Endothelial cell (in vitro differentiated cells): ENCODE results near the gene IQCE. TPM values are rescaled to one million over a fixed set of nuclear protein-coding genes. Genes with fewer than 3 reads are reported as not detected.

Experiments used
- DNase-seq: peaks from one replicate; pipeline ENCODE4 v3.0.0; 2021; ENCODE audit warnings: low spot score
- H3K27ac Mint-ChIP-seq: one replicate; pipeline ENCODE4 v1.8.0; 2021; ENCODE audit warnings: mixed read lengths, inconsistent platforms; ENCODE audit not compliant: unreplicated experiment
- H3K27me3 Mint-ChIP-seq: one replicate; pipeline ENCODE4 v1.8.0; 2021; ENCODE audit warnings: mild to moderate bottlenecking, moderate library complexity, mixed read lengths, inconsistent platforms; ENCODE audit not compliant: unreplicated experiment
- H3K36me3 Mint-ChIP-seq: one replicate; pipeline ENCODE4 v1.8.0; 2021; ENCODE audit warnings: mild to moderate bottlenecking, low read depth, mixed read lengths, inconsistent platforms; ENCODE audit not compliant: unreplicated experiment
- H3K4me1 Mint-ChIP-seq: one replicate; pipeline ENCODE4 v1.8.0; 2021; ENCODE audit warnings: mild to moderate bottlenecking, mixed read lengths, inconsistent platforms; ENCODE audit not compliant: unreplicated experiment
- H3K4me3 Mint-ChIP-seq: one replicate; pipeline ENCODE4 v1.8.0; 2021; ENCODE audit warnings: mild to moderate bottlenecking, mixed read lengths, inconsistent platforms; ENCODE audit not compliant: unreplicated experiment
- H3K9me3 Mint-ChIP-seq: one replicate; pipeline ENCODE4 v1.8.0; 2021; ENCODE audit warnings: mixed read lengths, inconsistent platforms; ENCODE audit not compliant: unreplicated experiment
- total RNA-seq: library from RNA; stranded (reverse); fragmentation: NEBNext Ultra II Directional; extraction: Animal tissue kit (Norgen Biotek cat#: 25700); gene quantifications from one replicate; pipeline ENCODE4 v1.2.1, GENCODE V29; 2021; ENCODE audit not compliant: unreplicated experiment
- TF ChIP-seq, protein P1 (sequence below): fragments of 200-600 bp; sonication (generic); IDR thresholded peaks from one replicate; pipeline ENCODE4 v1.5.0; 2021; ENCODE audit warnings: antibody characterized with exemption; ENCODE audit not compliant: unreplicated experiment

The IQCE gene
- total RNA-seq, 1 donor from 2014 or later, result 9.6 TPM

DNA sequence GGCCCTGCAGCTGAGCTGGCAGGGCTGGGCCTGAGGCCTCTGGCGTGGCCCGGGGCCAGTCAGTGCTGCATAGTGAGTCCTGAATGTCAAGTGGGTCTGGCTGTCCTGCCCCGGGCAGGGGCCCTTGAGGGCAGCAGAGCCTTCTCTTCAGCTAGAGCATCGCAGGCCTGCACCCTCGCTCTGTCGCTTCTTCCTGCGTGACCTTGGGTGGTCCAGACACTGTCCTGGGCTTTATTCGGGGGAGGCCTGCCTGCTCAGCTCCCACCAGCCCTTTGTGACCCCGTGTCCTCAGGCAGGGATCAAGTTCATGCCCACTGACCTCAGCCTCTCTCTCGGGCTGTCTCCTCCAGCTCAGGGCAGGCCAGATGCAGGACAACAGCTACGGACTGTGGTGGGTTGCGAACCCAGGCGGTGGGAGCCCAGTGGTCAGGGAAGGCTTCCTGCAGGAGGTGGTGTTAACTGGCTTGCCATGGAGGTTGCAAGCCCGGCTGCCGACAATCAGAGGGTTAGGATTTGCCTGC, 76.4 kb downstream of the IQCE start:
- Mint-ChIP-seq H3K27ac (no peak overlapping the region), H3K4me1 (peaks cover 15% of the 10 kb centered on the region), H3K27me3 (peaks cover 13% of the 10 kb centered on the region), H3K4me3 (peak overlapping the region; percentile 42), H3K9me3 (no peaks in the 10 kb centered on the region), H3K36me3 (peaks cover 8% of the 10 kb centered on the region)
- DNase-seq, result no peak
- TF ChIP-seq, protein P1, sequence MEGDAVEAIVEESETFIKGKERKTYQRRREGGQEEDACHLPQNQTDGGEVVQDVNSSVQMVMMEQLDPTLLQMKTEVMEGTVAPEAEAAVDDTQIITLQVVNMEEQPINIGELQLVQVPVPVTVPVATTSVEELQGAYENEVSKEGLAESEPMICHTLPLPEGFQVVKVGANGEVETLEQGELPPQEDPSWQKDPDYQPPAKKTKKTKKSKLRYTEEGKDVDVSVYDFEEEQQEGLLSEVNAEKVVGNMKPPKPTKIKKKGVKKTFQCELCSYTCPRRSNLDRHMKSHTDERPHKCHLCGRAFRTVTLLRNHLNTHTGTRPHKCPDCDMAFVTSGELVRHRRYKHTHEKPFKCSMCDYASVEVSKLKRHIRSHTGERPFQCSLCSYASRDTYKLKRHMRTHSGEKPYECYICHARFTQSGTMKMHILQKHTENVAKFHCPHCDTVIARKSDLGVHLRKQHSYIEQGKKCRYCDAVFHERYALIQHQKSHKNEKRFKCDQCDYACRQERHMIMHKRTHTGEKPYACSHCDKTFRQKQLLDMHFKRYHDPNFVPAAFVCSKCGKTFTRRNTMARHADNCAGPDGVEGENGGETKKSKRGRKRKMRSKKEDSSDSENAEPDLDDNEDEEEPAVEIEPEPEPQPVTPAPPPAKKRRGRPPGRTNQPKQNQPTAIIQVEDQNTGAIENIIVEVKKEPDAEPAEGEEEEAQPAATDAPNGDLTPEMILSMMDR, result no peak

DNA sequence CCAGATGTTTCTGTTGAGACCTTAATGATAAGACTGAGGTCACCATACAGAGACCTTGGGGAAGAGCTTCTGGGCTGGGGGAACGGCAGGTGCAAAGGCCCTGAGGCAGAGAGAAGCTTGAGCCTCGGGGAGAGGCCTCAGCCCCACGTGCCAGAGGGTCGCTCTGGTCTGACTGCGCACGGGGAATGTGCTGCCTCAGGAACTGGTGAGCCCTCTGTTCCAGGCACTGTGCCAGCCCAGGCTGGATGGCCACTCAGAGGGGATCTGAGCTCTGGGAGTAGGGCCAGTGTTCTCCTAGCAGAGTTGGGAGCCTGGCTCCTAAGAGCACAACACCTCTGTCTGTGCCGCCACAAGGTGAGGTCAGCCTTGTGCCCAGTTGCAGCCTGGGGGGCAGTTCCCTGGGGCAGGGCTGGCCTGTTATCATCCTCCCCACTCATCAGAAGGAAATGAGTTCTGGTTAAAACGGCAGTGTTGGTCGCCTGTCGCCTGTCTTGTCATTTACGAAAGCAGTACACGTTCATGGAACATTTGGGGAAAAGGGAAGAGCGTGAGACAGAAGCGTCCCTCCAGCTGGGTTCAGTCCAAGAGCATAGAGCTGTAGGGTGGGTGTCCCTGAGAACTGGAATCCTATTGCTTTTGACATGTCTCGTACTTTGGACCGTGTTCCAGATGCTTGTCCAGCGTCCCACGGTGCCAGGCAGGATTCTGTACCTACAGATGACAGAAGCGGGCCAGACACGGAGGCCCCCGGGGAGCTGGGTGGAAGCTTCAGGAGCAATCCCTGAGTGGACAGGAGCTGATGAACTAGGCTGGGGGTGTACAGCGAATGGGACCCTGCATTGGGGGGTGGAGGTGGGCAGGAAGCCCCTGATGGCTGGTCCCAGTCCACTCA, 77.3 kb downstream of the IQCE start:
- peak overlapping the region; percentile 57 for H3K4me3 Mint-ChIP-seq
- TF ChIP-seq, protein P1, result no peak
- peaks cover 14% of the 10 kb centered on the region for H3K4me1 Mint-ChIP-seq
- DNase-seq, result no peak
- H3K27me3 Mint-ChIP-seq, result peaks cover 12% of the 10 kb centered on the region
- H3K27ac Mint-ChIP-seq, result peak overlapping the region; percentile 64
- peaks cover 8% of the 10 kb centered on the region for H3K36me3 Mint-ChIP-seq
- H3K9me3 Mint-ChIP-seq, result no peaks in the 10 kb centered on the region

DNA sequence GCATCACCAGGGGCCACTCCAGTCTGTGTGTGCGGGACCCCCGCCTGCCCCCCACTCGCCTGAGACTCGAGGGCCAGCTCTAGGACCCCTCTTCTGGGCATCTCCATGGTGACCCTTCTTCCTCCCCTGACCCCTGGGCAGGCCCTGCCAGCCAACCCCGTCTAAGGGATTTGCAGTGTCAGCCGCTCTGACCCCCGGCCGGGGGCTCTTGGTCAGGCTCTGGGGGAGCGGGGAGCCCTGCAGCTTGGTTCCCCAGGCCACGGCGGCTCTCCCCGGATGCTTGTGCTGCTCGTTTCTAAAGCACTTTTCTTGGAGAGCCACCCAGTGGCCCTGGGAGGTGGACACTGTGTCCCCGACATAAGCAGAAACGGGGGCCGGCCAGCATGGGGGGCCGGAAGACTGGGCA, 78.3 kb downstream of the IQCE start:
- peaks cover 10% of the 10 kb centered on the region for H3K27me3 Mint-ChIP-seq
- TF ChIP-seq, protein P1, result no peak
- no peak overlapping the region for H3K4me3 Mint-ChIP-seq
- DNase-seq, result no peak
- H3K9me3 Mint-ChIP-seq, result no peaks in the 10 kb centered on the region
- H3K27ac Mint-ChIP-seq, result no peak overlapping the region
- H3K4me1 Mint-ChIP-seq, result peaks cover 12% of the 10 kb centered on the region
- peaks cover 8% of the 10 kb centered on the region for H3K36me3 Mint-ChIP-seq

DNA sequence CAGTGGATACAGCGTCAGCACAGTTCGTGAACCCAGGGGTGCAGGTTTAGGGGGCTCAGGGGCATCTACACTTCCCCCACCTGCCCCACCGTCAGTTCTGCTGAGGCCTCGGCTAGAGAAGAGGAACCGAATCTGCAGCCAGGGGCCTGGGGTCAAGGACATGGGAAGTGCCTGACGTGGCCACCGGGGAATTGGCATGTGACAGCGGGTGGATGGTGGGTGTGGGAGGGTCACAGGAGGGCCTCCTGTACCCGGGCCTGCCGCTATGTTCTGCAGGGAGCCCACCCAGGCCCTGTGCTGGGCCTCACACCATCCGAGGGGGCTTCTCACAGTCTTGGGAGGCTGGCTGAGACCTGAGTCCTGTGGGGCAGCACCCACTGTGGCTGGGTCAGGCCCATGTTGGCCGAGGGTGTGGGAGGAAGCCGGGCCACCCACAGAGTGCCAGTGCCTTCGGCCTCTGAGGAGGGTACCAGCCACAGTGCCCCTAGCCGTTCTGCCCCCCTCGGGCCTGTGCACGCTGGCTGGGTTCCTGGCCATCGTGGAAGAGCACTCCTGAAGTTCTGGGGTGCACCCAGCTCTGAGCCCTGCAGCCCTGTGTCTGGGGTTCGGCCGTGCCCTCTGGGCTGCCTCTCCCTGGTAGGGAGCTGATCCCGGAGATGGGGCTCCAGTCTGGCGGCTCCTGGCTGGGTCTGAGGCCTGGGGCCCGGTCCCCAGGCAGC, 78.9 kb downstream of the IQCE start:
- Mint-ChIP-seq H3K27me3 (peaks cover 10% of the 10 kb centered on the region), H3K4me3 (no peak overlapping the region), H3K4me1 (peaks cover 12% of the 10 kb centered on the region), H3K36me3 (peaks cover 8% of the 10 kb centered on the region), H3K27ac (no peak overlapping the region), H3K9me3 (no peaks in the 10 kb centered on the region)
- DNase-seq, result no peak
- TF ChIP-seq, protein P1, result no peak
